Colonic mucosa (tissue), 4 donors: ENCODE results near the gene PIK3R2. TPM values are rescaled to one million over a fixed set of nuclear protein-coding genes. Genes with fewer than 3 reads are reported as not detected.
"Not testable (repeated sequence)": the region's sequence is repeated elsewhere in the genome, so short reads cannot be mapped to it uniquely, and the experiment has no call there.

Experiments
- DNase-seq: peaks from one replicate; pipeline ENCODE4 v3.0.0-alpha.2; 2020
- H3K27ac ChIP-seq: fragments of 200-600 bp; one replicate; pipeline ENCODE4 v1.8.0; 2021
- H3K27me3 ChIP-seq: fragments of 200-600 bp; one replicate; pipeline ENCODE4 v1.8.0; 2021
- H3K36me3 ChIP-seq: fragments of 200-600 bp; one replicate; pipeline ENCODE4 v1.8.0; 2021
- H3K4me1 ChIP-seq: fragments of 200-600 bp; one replicate; pipeline ENCODE4 v1.8.0; 2021; ENCODE audit warnings: mild to moderate bottlenecking
- H3K4me3 ChIP-seq: fragments of 200-600 bp; one replicate; pipeline ENCODE4 v1.8.0; 2021
- H3K9ac ChIP-seq, 2 donors: one replicate each; pipeline ENCODE4 v1.7.0; 2013; ENCODE audit warnings: control low read depth in 2 of 2, low read depth in 2 of 2, low read length in 2 of 2
- H3K9me3 ChIP-seq: fragments of 200-600 bp; one replicate; pipeline ENCODE4 v1.8.0; 2021
- CTCF ChIP-seq: fragments of 200-600 bp; IDR thresholded peaks from one replicate; pipeline ENCODE4 v1.8.0; 2022; ENCODE audit warnings: antibody characterized with exemption, mild to moderate bottlenecking
- intact Hi-C: fragments of 100-400 bp; cut with DNase I; formaldehyde crosslinking; loops from one replicate; pipeline ENCODE4 v1.14.1; 2022
- total RNA-seq, 2 donors: library from RNA; stranded (reverse); fragmentation: NEBNext Ultra II Directional in 1 of 2; extraction: Animal tissue kit (Norgen Biotek cat#: 25700) in 1 of 2; gene quantifications; one replicate each; pipeline ENCODE4 v1.2.1, GENCODE V29; 2021
- donor health status: healthy.
- donor health status: DM: no; HTN: no; CAD: no.
- donor health status: DM: no; HTN: no; CAD: no.

PIK3R2 gene
- total RNA-seq, 2 donors from 2014 or later = 42.9 to 48.2 TPM

- intact Hi-C loops = no loop called here
- no peak for DNase-seq
- Histone ChIP-seq H3K36me3 (no peaks in the 10 kb centered on the region), H3K9ac (peak overlapping the region; percentile 54 to 70), H3K27ac (peak overlapping the region; percentile 73), H3K4me3 (no peak overlapping the region), H3K9me3 (no peaks in the 10 kb centered on the region), H3K4me1 (peaks cover 40% of the 10 kb centered on the region), H3K27me3 (no peaks in the 10 kb centered on the region)
- TF ChIP-seq CTCF = no peak
Measured at GRCh38 chr19:18156268-18156667, 3.3 kb downstream of the PIK3R2 start.

- H3K4me1 ChIP-seq = peaks cover 36% of the 10 kb centered on the region
- no peaks in the 10 kb centered on the region for H3K9me3 ChIP-seq
- H3K36me3 ChIP-seq = no peaks in the 10 kb centered on the region
- H3K27me3 ChIP-seq = no peaks in the 10 kb centered on the region
- peak overlapping the region; percentile 73 for H3K27ac ChIP-seq
- TF ChIP-seq CTCF = no peak
- H3K4me3 ChIP-seq = no peak overlapping the region
- peak; percentile 96 for DNase-seq
- peak overlapping the region; percentile 54 to 70 for H3K9ac ChIP-seq
- intact Hi-C loops = no loop called here
Measured at GRCh38 chr19:18156841-18157464, 4.0 kb downstream of the PIK3R2 start.

GRCh38 chr19:18157465-18158063 lies 4.6 kb downstream of the PIK3R2 start:
- Histone ChIP-seq H3K9me3 (no peaks in the 10 kb centered on the region), H3K36me3 (no peaks in the 10 kb centered on the region), H3K4me3 (no peak overlapping the region), H3K27me3 (no peaks in the 10 kb centered on the region), H3K27ac (peak overlapping the region; percentile 16), H3K4me1 (peaks cover 35% of the 10 kb centered on the region), H3K9ac (peak overlapping the region; percentile 19 to 70)
- DNase-seq = no peak
- intact Hi-C loops = no loop called here
- TF ChIP-seq CTCF = no peak

GRCh38 chr19:18158467-18158866 lies 5.5 kb downstream of the PIK3R2 start:
- no peaks in the 10 kb centered on the region for H3K36me3 ChIP-seq
- DNase-seq = no peak
- no peak overlapping the region for H3K27ac ChIP-seq
- H3K9me3 ChIP-seq = no peaks in the 10 kb centered on the region
- no peak overlapping the region for H3K9ac ChIP-seq
- intact Hi-C loops = no loop called here
- no peaks in the 10 kb centered on the region for H3K27me3 ChIP-seq
- no peak for TF ChIP-seq CTCF
- no peak overlapping the region for H3K4me3 ChIP-seq
- peaks cover 35% of the 10 kb centered on the region for H3K4me1 ChIP-seq

GRCh38 chr19:18159059-18159616 lies 6.2 kb downstream of the PIK3R2 start:
- DNase-seq, H3K9ac ChIP-seq, intact Hi-C loops, H3K27me3 ChIP-seq, H3K27ac ChIP-seq, H3K9me3 ChIP-seq, H3K36me3 ChIP-seq, H3K4me3 ChIP-seq: not testable (repeated sequence)
- H3K4me1 ChIP-seq = peaks cover 29% of the 10 kb centered on the region

- Histone ChIP-seq H3K4me1 (peaks cover 24% of the 10 kb centered on the region), H3K27ac (no peak overlapping the region), H3K4me3 (no peak overlapping the region), H3K9ac (no peak overlapping the region), H3K9me3 (no peaks in the 10 kb centered on the region), H3K27me3 (no peaks in the 10 kb centered on the region), H3K36me3 (no peaks in the 10 kb centered on the region)
- no peak for DNase-seq
- no peak for TF ChIP-seq CTCF
- intact Hi-C loops = no loop called here
Measured at GRCh38 chr19:18159810-18160209, 6.8 kb downstream of the PIK3R2 start.
